VCaP (cell line): ENCODE measurements around the gene TIE1.

Experiments used
- H3K27ac ChIP-seq: fragments of 450-650 bp; 2 replicates; pipeline ENCODE4 v1.5.1; 2017
- TF ChIP-seq, protein P1 (sequence below): fragments of 450-650 bp; conservative IDR thresholded peaks from 2 replicates; pipeline ENCODE4 v1.5.1; 2017; ENCODE audit warnings: mild to moderate bottlenecking, moderate library complexity

TIE1 gene

GRCh38 chr1:43294761-43295160 lies 6.0 kb upstream of the TIE1 start:
- TF ChIP-seq, protein P1, sequence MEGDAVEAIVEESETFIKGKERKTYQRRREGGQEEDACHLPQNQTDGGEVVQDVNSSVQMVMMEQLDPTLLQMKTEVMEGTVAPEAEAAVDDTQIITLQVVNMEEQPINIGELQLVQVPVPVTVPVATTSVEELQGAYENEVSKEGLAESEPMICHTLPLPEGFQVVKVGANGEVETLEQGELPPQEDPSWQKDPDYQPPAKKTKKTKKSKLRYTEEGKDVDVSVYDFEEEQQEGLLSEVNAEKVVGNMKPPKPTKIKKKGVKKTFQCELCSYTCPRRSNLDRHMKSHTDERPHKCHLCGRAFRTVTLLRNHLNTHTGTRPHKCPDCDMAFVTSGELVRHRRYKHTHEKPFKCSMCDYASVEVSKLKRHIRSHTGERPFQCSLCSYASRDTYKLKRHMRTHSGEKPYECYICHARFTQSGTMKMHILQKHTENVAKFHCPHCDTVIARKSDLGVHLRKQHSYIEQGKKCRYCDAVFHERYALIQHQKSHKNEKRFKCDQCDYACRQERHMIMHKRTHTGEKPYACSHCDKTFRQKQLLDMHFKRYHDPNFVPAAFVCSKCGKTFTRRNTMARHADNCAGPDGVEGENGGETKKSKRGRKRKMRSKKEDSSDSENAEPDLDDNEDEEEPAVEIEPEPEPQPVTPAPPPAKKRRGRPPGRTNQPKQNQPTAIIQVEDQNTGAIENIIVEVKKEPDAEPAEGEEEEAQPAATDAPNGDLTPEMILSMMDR, result no peak
- no peak overlapping the region for H3K27ac ChIP-seq

- TF ChIP-seq, protein P1, result no peak
- H3K27ac ChIP-seq, result no peak overlapping the region
These were observed 4.6 kb upstream of the TIE1 start for GRCh38 chr1:43296207-43296606.

- TF ChIP-seq, protein P1, result no peak
- H3K27ac ChIP-seq, result no peak overlapping the region
These were observed 2.7 kb upstream of the TIE1 start for GRCh38 chr1:43298055-43298454.

DNA sequence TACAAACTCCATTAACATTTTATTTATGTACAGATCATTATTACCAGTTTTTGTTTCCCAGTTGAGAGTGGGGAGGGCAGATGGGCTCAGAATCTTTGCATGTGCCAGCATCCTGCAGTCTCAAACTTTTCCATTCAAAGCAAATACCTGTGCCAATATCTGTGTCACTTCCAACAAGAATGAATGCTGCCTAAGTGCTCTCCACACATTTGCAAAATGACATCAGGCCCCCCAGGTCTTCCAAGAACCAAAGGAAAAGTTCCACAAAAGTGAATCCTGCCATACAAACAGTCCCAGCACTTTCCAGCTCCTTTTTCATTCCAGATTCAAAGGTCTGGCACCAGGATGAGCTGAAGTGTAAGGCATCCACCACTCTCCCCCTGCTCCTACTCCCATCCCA lies 1.7 kb upstream of the TIE1 start:
- TF ChIP-seq, protein P1, result no peak
- H3K27ac ChIP-seq, result no peak overlapping the region

DNA sequence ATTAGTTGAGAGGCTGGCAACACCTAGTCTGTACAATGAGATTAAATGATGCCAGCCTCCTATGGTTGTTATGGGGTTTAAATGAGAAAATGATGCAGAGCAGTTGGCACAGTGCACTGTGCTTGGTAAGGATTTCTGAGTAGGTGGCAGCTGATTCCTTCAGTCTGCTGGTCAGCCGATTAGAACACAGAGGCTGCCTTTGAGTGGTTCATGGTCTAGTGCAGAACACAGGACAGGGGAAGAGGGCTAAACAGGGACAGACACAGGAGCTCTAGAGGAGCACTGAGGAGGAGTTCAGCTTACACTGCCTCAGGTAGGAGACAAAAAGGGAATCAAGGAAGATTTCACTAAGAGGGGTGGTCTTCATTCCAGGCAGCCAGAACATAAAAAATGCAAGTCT lies 1.4 kb downstream of the TIE1 start:
- TF ChIP-seq, protein P1, result no peak
- H3K27ac ChIP-seq, result no peak overlapping the region

DNA sequence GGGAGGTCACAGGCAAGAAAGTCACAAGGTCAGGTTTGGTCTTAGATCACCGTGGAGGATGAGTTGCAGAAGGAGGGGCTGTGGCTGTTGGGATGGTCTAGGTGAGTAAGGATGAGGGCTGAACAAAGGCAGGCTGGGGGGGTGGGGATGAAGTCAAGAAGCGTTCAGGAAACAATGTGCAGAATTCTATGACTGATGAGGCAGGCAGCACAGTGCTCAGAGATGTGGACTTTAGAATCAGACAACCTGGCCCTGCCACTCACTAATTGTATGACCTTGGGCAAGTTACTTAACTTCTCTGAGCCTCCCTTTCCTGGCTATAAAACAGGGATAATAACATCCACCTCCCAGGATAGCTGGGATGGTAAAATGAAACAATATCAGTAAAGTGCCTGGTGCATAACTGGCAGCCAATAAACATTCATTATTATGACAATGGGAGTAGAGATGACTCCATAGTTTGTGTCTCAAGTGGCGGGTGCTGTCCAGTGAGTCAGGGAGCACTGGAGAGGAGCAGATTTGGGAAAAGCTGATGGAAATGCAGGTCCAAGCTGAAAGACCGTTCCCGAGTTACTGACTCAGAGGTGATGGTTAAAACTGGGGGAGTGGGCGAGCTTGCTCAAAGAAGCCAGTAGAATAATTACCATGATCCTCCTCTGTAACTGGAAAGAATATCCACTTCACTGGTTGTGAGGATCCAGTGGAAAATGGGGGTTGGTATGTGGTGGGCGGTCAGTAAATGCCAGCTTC lies 2.1 kb downstream of the TIE1 start:
- H3K27ac ChIP-seq, result no peak overlapping the region
- TF ChIP-seq, protein P1, result no peak

GRCh38 chr1:43303471-43304313 lies 2.9 kb downstream of the TIE1 start:
- TF ChIP-seq, protein P1, result no peak
- H3K27ac ChIP-seq, result no peak overlapping the region
